H1 (cell line): ENCODE measurements around the gene ANXA3. TPM values are rescaled to one million over a fixed set of nuclear protein-coding genes. Genes with fewer than 3 reads are reported as not detected.

Experiments
- CTCF ChIA-PET: fragments of 300-600 bp; sonication (Branson Sonifier 250); formaldehyde crosslinking; loops from one replicate; lab custom pipeline; 2021; ENCODE audit not compliant: partially characterized antibody; lab: Charles Lee
- POLR2A ChIA-PET: fragments of 300-600 bp; sonication (Branson Sonifier 250); formaldehyde crosslinking; loops from one replicate; lab custom pipeline; 2021; ENCODE audit warnings: inconsistent platforms; ENCODE audit not compliant: partially characterized antibody; lab: Charles Lee
- DNase-seq, 2 experiments: peaks; one replicate each; pipeline versions ENCODE4 v3.0.0 to v3.0.0-alpha.2; 2010 to 2022; ENCODE audit warnings: low spot score in 2 of 2, low read depth in 1 of 2, mixed read lengths in 1 of 2
- FAIRE-seq: peaks from 2 replicates; lab custom pipeline; 2011; peaks lifted over from hg19 to GRCh38; lab: Jason Lieb, UNC
- H2AFZ ChIP-seq: 2 replicates; pipeline ENCODE4 v1.8.1; 2012; ENCODE audit warnings: low read length, inconsistent platforms
- H2AK5ac ChIP-seq: 2 replicates; pipeline ENCODE4 v1.6.1; 2013; ENCODE audit warnings: low read depth, low read length
- H2BK120ac ChIP-seq: replicated peaks from 2 replicates; pipeline ENCODE3; 2013; ENCODE audit warnings: low read depth, low read length, inconsistent platforms
- H2BK12ac ChIP-seq: 2 replicates; pipeline ENCODE4 v1.6.1; 2013; ENCODE audit warnings: low read depth, low read length
- H2BK15ac ChIP-seq: 2 replicates; pipeline ENCODE4 v1.6.1; 2013; ENCODE audit warnings: low read length
- H2BK20ac ChIP-seq: 2 replicates; pipeline ENCODE4 v1.6.1; 2013; ENCODE audit warnings: low read length
- H2BK5ac ChIP-seq: 2 replicates; pipeline ENCODE4 v1.6.1; 2013; ENCODE audit warnings: low read depth, low read length
- H3K14ac ChIP-seq: 2 replicates; pipeline ENCODE4 v1.6.1; 2013; ENCODE audit warnings: inconsistent platforms; ENCODE audit not compliant: insufficient read length
- H3K18ac ChIP-seq: 2 replicates; pipeline ENCODE4 v1.6.1; 2013; ENCODE audit warnings: low read length; ENCODE audit errors: extremely low read depth
- H3K23ac ChIP-seq: 2 replicates; pipeline ENCODE4 v1.6.1; 2013; ENCODE audit warnings: inconsistent platforms; ENCODE audit not compliant: insufficient read length
- H3K23me2 ChIP-seq: 2 replicates; pipeline ENCODE4 v1.6.1; 2013; ENCODE audit warnings: low read depth, low read length
- H3K27ac ChIP-seq: 2 replicates; pipeline ENCODE4 v1.6.1; 2011; ENCODE audit warnings: low read depth, low read length, inconsistent platforms
- H3K27me3 ChIP-seq, 4 experiments: replicated peaks in 1 of 4; 1 replicate in 1 of 4; 2 replicates in 3 of 4; pipeline versions ENCODE4 v1.6.1 to v1.8.1; 2011 to 2013; ENCODE audit warnings: low read length in 3 of 4, mild to moderate bottlenecking in 3 of 4, inconsistent platforms in 2 of 4, mixed read lengths in 2 of 4, moderate library complexity in 1 of 4; ENCODE audit not compliant: control insufficient read depth in 3 of 4, insufficient read depth in 3 of 4; ENCODE audit errors: extremely low read depth in 1 of 4
- H3K36me3 ChIP-seq, 4 experiments: 2 replicates each; pipeline versions ENCODE4 v1.6.1 to v1.8.1; 2011 to 2013; ENCODE audit warnings: mild to moderate bottlenecking in 4 of 4, low read length in 3 of 4, moderate library complexity in 2 of 4, control low read depth in 1 of 4, inconsistent platforms in 1 of 4; ENCODE audit not compliant: insufficient read depth in 4 of 4, control insufficient read depth in 2 of 4
- H3K4ac ChIP-seq: replicated peaks from 2 replicates; pipeline ENCODE3; 2013; ENCODE audit warnings: low read length, low read depth, mixed read lengths, inconsistent platforms; ENCODE audit not compliant: insufficient read length
- H3K4me1 ChIP-seq, 4 experiments: replicated peaks in 1 of 4; 1 replicate in 1 of 4; 2 replicates in 3 of 4; pipeline versions ENCODE4 v1.6.1 to v1.8.1; 2011 to 2013; ENCODE audit warnings: low read length in 3 of 4, inconsistent platforms in 2 of 4, mixed read lengths in 1 of 4; ENCODE audit not compliant: insufficient read depth in 4 of 4, control insufficient read depth in 3 of 4
- H3K4me2 ChIP-seq, 2 experiments: 2 replicates each; pipeline versions ENCODE4 v1.6.1 to v1.8.1; 2011 to 2013; ENCODE audit warnings: low read depth in 2 of 2, low read length in 2 of 2, control low read depth in 1 of 2, inconsistent platforms in 1 of 2, mild to moderate bottlenecking in 1 of 2; ENCODE audit not compliant: insufficient read depth in 1 of 2
- H3K4me3 ChIP-seq, 4 experiments: fragments of 200-600, 300-600 bp in 1 of 4; sonication (generic), shearing (Covaris generic), sonication (Bioruptor Twin) in 1 of 4; 2 replicates each; pipeline versions ENCODE4 v1.5.1 to v1.8.1; 2011 to 2016; ENCODE audit warnings: low read length in 4 of 4, low read depth in 3 of 4, control low read depth in 2 of 4, inconsistent platforms in 2 of 4, mild to moderate bottlenecking in 2 of 4, mixed read lengths in 1 of 4, moderate library complexity in 1 of 4; ENCODE audit not compliant: insufficient read depth in 2 of 4; ENCODE audit errors: extremely low read depth in 1 of 4
- H3K56ac ChIP-seq: replicated peaks from 2 replicates; pipeline ENCODE3; 2013; ENCODE audit warnings: low read depth, mild to moderate bottlenecking, mixed read lengths, low read length, inconsistent platforms; ENCODE audit not compliant: insufficient read length
- H3K79me1 ChIP-seq: 2 replicates; pipeline ENCODE4 v1.6.1; 2013; ENCODE audit warnings: low read depth, low read length, control low read depth
- H3K79me2 ChIP-seq, 2 experiments: 2 replicates each; pipeline versions ENCODE4 v1.6.1 to v1.8.1; 2012 to 2013; ENCODE audit warnings: low read length in 2 of 2, mild to moderate bottlenecking in 2 of 2, inconsistent platforms in 1 of 2; ENCODE audit not compliant: insufficient read depth in 2 of 2, control insufficient read depth in 1 of 2
- H3K9ac ChIP-seq, 4 experiments: replicated peaks in 1 of 4; 1 replicate in 1 of 4; 2 replicates in 3 of 4; pipeline versions ENCODE4 v1.6.1 to v1.8.1; 2011 to 2013; ENCODE audit warnings: low read depth in 3 of 4, low read length in 3 of 4, control low read depth in 2 of 4, mild to moderate bottlenecking in 2 of 4, moderate library complexity in 2 of 4, inconsistent platforms in 1 of 4; ENCODE audit errors: extremely low read depth in 1 of 4
- H3K9me3 ChIP-seq, 2 experiments: 2 replicates each; pipeline versions ENCODE4 v1.6.1 to v1.8.1; 2012 to 2013; ENCODE audit warnings: mild to moderate bottlenecking in 2 of 2, moderate library complexity in 2 of 2, control low read depth in 1 of 2, inconsistent platforms in 1 of 2, low read depth in 1 of 2, low read length in 1 of 2, mixed read lengths in 1 of 2; ENCODE audit not compliant: insufficient read depth in 2 of 2
- H4K20me1 ChIP-seq, 2 experiments: replicated peaks in 1 of 2; 2 replicates each; pipeline versions ENCODE3 to v1.8.1; 2011 to 2013; ENCODE audit warnings: inconsistent platforms in 2 of 2, low read length in 2 of 2, mild to moderate bottlenecking in 1 of 2; ENCODE audit not compliant: insufficient read depth in 2 of 2, control insufficient read depth in 1 of 2
- H4K5ac ChIP-seq: 2 replicates; pipeline ENCODE4 v1.6.1; 2013; ENCODE audit warnings: low read length, low read depth, mixed read lengths, inconsistent platforms; ENCODE audit not compliant: insufficient read length
- H4K8ac ChIP-seq: 2 replicates; pipeline ENCODE4 v1.8.0; 2013; ENCODE audit warnings: mild to moderate bottlenecking, moderate library complexity, low read length, inconsistent platforms; ENCODE audit not compliant: insufficient read depth; ENCODE audit errors: extremely low read depth
- H4K91ac ChIP-seq: replicated peaks from 2 replicates; pipeline ENCODE3; 2013; ENCODE audit warnings: low read length, mixed read lengths, inconsistent platforms; ENCODE audit not compliant: insufficient read length
- CTCF ChIP-seq, 3 experiments: IDR thresholded peaks; 1 replicate in 2 of 3; 2 replicates in 1 of 3; pipeline versions ENCODE4 v1.5.1 to v1.6.1; 2011; ENCODE audit warnings: low read length in 3 of 3, mild to moderate bottlenecking in 3 of 3, inconsistent platforms in 2 of 3, low read depth in 1 of 3, moderate library complexity in 1 of 3; ENCODE audit not compliant: insufficient read depth in 1 of 3; ENCODE audit errors: control extremely low read depth in 1 of 3
- HDAC6 ChIP-seq: IDR thresholded peaks from one replicate; pipeline ENCODE4 v1.7.1; 2012; ENCODE audit warnings: low read depth, mild to moderate bottlenecking, inconsistent platforms, low read length, moderate library complexity
- RAD21 ChIP-seq, 2 experiments: IDR thresholded peaks in 1 of 2; conservative IDR thresholded peaks in 1 of 2; 2 replicates each; pipeline ENCODE4 v1.6.1; 2011; ENCODE audit warnings: low read depth in 2 of 2, low read length in 2 of 2, improper control_type of control experiment in 1 of 2, inconsistent platforms in 1 of 2, mild to moderate bottlenecking in 1 of 2, moderate library complexity in 1 of 2
- WGBS, 2 experiments: shearing (Covaris generic) in 1 of 2; methylation state at CpG; one replicate each; pipeline versions ENCODE4 v1.1.6 to v1.1.7; 2013 to 2015; ENCODE audit warnings: low lambda C conversion rate in 2 of 2, mixed read lengths in 2 of 2, inconsistent platforms in 1 of 2, low coverage in 1 of 2, missing lambda C conversion rate in 1 of 2; ENCODE audit not compliant: insufficient replicate concordance in 2 of 2, insufficient coverage in 1 of 2, insufficient read length in 1 of 2; ENCODE audit errors: extremely low coverage in 1 of 2, missing lambda C conversion rate in 1 of 2; 5-methylcytosine and 5-hydroxymethylcytosine counted together
- polyA plus RNA-seq, 7 experiments: library from polyadenylated mRNA; depleted of rRNA in 3 of 7; stranded (reverse) in 5 of 7; unstranded in 2 of 7; fragments of >200 nt in 5 of 7; fragments of 200-250 nt in 2 of 7; gene quantifications; 1 replicate in 5 of 7; 2 replicates in 1 of 7; 4 replicates in 1 of 7; pipeline versions ENCODE4 v1.2.1 to v1.2.3, GENCODE V29; 2011 to 2013; ENCODE audit warnings: missing spikeins in 2 of 7, mixed read lengths in 2 of 7
- total RNA-seq: library from RNA; stranded (reverse); fragmentation: NEBNext Ultra II Directional; extraction: Animal tissue kit (Norgen Biotek cat#: 25700); gene quantifications from 2 replicates; pipeline ENCODE4 v1.2.1, GENCODE V29; 2021

Gene ANXA3
- total and polyA plus RNA-seq, 2 of the 8 experiments (the other 6 are each of a cell fraction or from before 2014, with no cell fraction given): 10.3 to 27.3 TPM

- Histone ChIP-seq H3K27ac (no peak overlapping the region), H3K4me3 (no peak overlapping the region), H2AFZ (no peak overlapping the region), H3K9me3 (no peaks in the 10 kb centered on the region), H3K4me1 (peaks cover 0 to 4% (median 3%) of the 10 kb centered on the region in 4 experiments; a peak in 5 of 7 replicates), H3K18ac (no peak overlapping the region), H3K27me3 (no peaks in the 10 kb centered on the region), H4K8ac (no peak overlapping the region), H2BK15ac (no peak overlapping the region), H2BK20ac (no peak overlapping the region), H2AK5ac (no peak overlapping the region), H3K23ac (no peak overlapping the region), H3K56ac (no peak overlapping the region), H3K9ac (no peak overlapping the region), H4K20me1 (no peaks in the 10 kb centered on the region), H2BK12ac (no peak overlapping the region), H3K4ac (no peak overlapping the region), H4K5ac (no peak overlapping the region), H3K23me2 (no peaks in the 10 kb centered on the region), H3K79me1 (no peaks in the 10 kb centered on the region), H3K36me3 (no peaks in the 10 kb centered on the region), H3K14ac (no peak overlapping the region), H4K91ac (no peak overlapping the region), H3K79me2 (no peaks in the 10 kb centered on the region), H3K4me2 (no peak overlapping the region), H2BK5ac (no peak overlapping the region), H2BK120ac (no peak overlapping the region)
- no peak for DNase-seq
- ChIA-PET CTCF (interaction anchor here (0.6 to 0.9 kb wide), 2 partner anchors 18 to 624 kb away, joined by 4 to 6 read pairs; no protein-coding TSS in a partner anchor), POLR2A (interaction anchor here (0.9 kb wide), 1 partner anchor 9 kb away, joined by 5 read pairs; no protein-coding TSS in a partner anchor)
- FAIRE-seq: no peak
- 92% methylated on average over 3 of the region's 3 CpGs; no CpG with 5 or more reads in 1 of the 2 experiments for WGBS, 2 experiments
- peak; percentile 50 to 56 for TF ChIP-seq RAD21 (IDR thresholded peaks at IDR 0.05 in 1 of 2, conservative IDR thresholded peaks at IDR 0.05 in 1 of 2; ENCODE audit: low read depth in 2 of 2, low read length in 2 of 2)
- no peak for TF ChIP-seq HDAC6
- TF ChIP-seq CTCF (IDR thresholded peaks at IDR 0.05; ENCODE audit: control extremely low read depth in 1 of 3, insufficient read depth in 1 of 3, low read depth in 1 of 3, low read length in 3 of 3): peak in 1 of 3 experiments; percentile 1; a peak in 1 of 4 replicates
Measured at GRCh38 chr4:78568640-78569305, 17.2 kb downstream of the ANXA3 start.
